GM21526 (cell line): ENCODE results near the gene NT5C.
"Not testable (repeated sequence)": the region's sequence is repeated elsewhere in the genome, so short reads cannot be mapped to it uniquely, and the experiment has no call there.

Source experiments
- ATAC-seq: cut with Tn5 transposase; IDR thresholded peaks from one replicate; pipeline ENCODE4 v1.9.1; 2021; ENCODE audit warnings: moderate library complexity; ENCODE audit not compliant: unreplicated experiment, low FRiP score

NT5C gene

GRCh38 chr17:75146592-75146991 is 15.1 kb upstream of the NT5C start:
- ATAC-seq = no peak

- ATAC-seq = no peak
Measured at GRCh38 chr17:75144816-75145512, 13.4 kb upstream of the NT5C start.

GRCh38 chr17:75142236-75142971 is 10.9 kb upstream of the NT5C start:
- no peak for ATAC-seq

- ATAC-seq = no peak
Measured at GRCh38 chr17:75138519-75138918, 7.0 kb upstream of the NT5C start.

- ATAC-seq = not testable (repeated sequence)
Measured at GRCh38 chr17:75137762-75138161, 6.2 kb upstream of the NT5C start.

- no peak for ATAC-seq
Measured at GRCh38 chr17:75135946-75136345, 4.4 kb upstream of the NT5C start.

GRCh38 chr17:75135452-75135851 is 3.9 kb upstream of the NT5C start:
- no peak for ATAC-seq

- not testable (repeated sequence) for ATAC-seq
Measured at GRCh38 chr17:75133607-75134347, 2.2 kb upstream of the NT5C start.

- ATAC-seq = no peak
Measured at GRCh38 chr17:75133001-75133400, 1.5 kb upstream of the NT5C start.

GRCh38 chr17:75132018-75133000 is 767 bp upstream of the NT5C start:
- ATAC-seq = not testable (repeated sequence)

- no peak for ATAC-seq
Measured at GRCh38 chr17:75130632-75131277, 787 bp downstream of the NT5C start.

GRCh38 chr17:75130059-75130631 is 1.4 kb downstream of the NT5C start:
- no peak for ATAC-seq

- ATAC-seq = no peak
Measured at GRCh38 chr17:75129576-75129975, 2.0 kb downstream of the NT5C start.

- ATAC-seq = no peak
Measured at GRCh38 chr17:75128694-75129505, 2.6 kb downstream of the NT5C start.

- not testable (repeated sequence) for ATAC-seq
Measured at GRCh38 chr17:75127936-75128335, 3.6 kb downstream of the NT5C start.

- no peak for ATAC-seq
Measured at GRCh38 chr17:75126954-75127353, 4.6 kb downstream of the NT5C start.

GRCh38 chr17:75125984-75126383 is 5.6 kb downstream of the NT5C start:
- no peak for ATAC-seq

GRCh38 chr17:75124819-75125162 is 6.8 kb downstream of the NT5C start:
- ATAC-seq = no peak
